Gastroesophageal sphincter (tissue), 4 donors: ENCODE data around the gene ZMAT5. TPM values are rescaled to one million over a fixed set of nuclear protein-coding genes. Genes with fewer than 3 reads are reported as not detected.

ENCODE experiments used
- ATAC-seq: fragments of 150-250 bp; one replicate; pipeline ENCODE4 v1.9.1; 2016; ENCODE audit warnings: mild to moderate bottlenecking, moderate library complexity
- H3K27ac ChIP-seq, 4 donors: fragments of 200-600 bp; sonication (generic) in 3 of 4; 1 replicate in 3 of 4; 2 replicates in 1 of 4; pipeline ENCODE4 v1.5.1; 2016 to 2019
- H3K27me3 ChIP-seq: fragments of 200-600 bp; sonication (generic); one replicate; pipeline ENCODE4 v1.5.1; 2019
- H3K36me3 ChIP-seq, 2 donors: fragments of 200-600 bp; sonication (generic); one replicate each; pipeline ENCODE4 v1.5.1; 2019; ENCODE audit warnings: control low read depth in 1 of 2
- H3K4me1 ChIP-seq, 3 donors: fragments of 200-600 bp; sonication (generic); 1 replicate in 2 of 3; 2 replicates in 1 of 3; pipeline ENCODE4 v1.5.1; 2016 to 2019; ENCODE audit warnings: control low read depth in 2 of 3
- H3K4me3 ChIP-seq, 2 donors: fragments of 200-600 bp; sonication (generic); one replicate each; pipeline ENCODE4 v1.5.1; 2019; ENCODE audit warnings: mild to moderate bottlenecking in 1 of 2, moderate library complexity in 1 of 2
- H3K9me3 ChIP-seq, 3 donors: fragments of 200-600 bp; sonication (generic); one replicate each; pipeline ENCODE4 v1.5.1; 2017 to 2019; ENCODE audit warnings: control low read depth in 2 of 3
- EP300 ChIP-seq: sonication (generic); formaldehyde crosslinking; IDR thresholded peaks from one replicate; pipeline ENCODE4 v1.6.1; 2017; ENCODE audit warnings: antibody characterized with exemption, mild to moderate bottlenecking
- POLR2A ChIP-seq, 2 donors: fragments of 450-650 bp; IDR thresholded peaks; one replicate each; pipeline ENCODE4 v1.6.1; 2017; ENCODE audit warnings: antibody characterized with exemption in 2 of 2, mild to moderate bottlenecking in 2 of 2, moderate library complexity in 1 of 2
- POLR2AphosphoS5 ChIP-seq: sonication (generic); formaldehyde crosslinking; IDR thresholded peaks from one replicate; pipeline ENCODE4 v1.6.1; 2017; ENCODE audit warnings: antibody characterized with exemption
- WGBS, 2 donors: methylation state at CpG; one replicate each; pipeline ENCODE4 v1.1.5; 2018; ENCODE audit warnings: low coverage in 1 of 2; 5-methylcytosine and 5-hydroxymethylcytosine counted together
- total RNA-seq, 4 donors: library from RNA; depleted of rRNA; stranded (reverse); fragments of >200 nt; gene quantifications; one replicate each; pipeline ENCODE4 v1.1.0, GENCODE V29; 2016
- TF ChIP-seq, protein P1 (sequence below), 4 experiments: fragments of 200-600 bp in 2 of 4; fragments of 450-650 bp in 2 of 4; sonication (generic) in 1 of 4; IDR thresholded peaks; one replicate each; pipeline ENCODE4 v1.5.1; 2017 to 2019; ENCODE audit warnings: antibody characterized with exemption in 4 of 4, mild to moderate bottlenecking in 2 of 4, moderate library complexity in 2 of 4

The ZMAT5 gene
- total RNA-seq, 4 donors from 2014 or later = 10.6 to 26.5 (median 17.1) TPM

GRCh38 chr22:29813126-29813525 is 46.3 kb upstream of the ZMAT5 start:
- no peak for ATAC-seq
- Histone ChIP-seq H3K27me3 (no peaks in the 10 kb centered on the region), H3K9me3 (no peaks in the 10 kb centered on the region), H3K4me1 (peaks cover 0 to 31% (median 5%) of the 10 kb centered on the region in 3 donors), H3K27ac (no peak overlapping the region), H3K4me3 (no peak overlapping the region), H3K36me3 (peaks cover 0 to 94% of the 10 kb centered on the region in 2 donors)
- TF ChIP-seq POLR2A (IDR thresholded peaks at IDR 0.05) (no peak), EP300 (no peak), POLR2AphosphoS5 (no peak)
- TF ChIP-seq, protein P1, sequence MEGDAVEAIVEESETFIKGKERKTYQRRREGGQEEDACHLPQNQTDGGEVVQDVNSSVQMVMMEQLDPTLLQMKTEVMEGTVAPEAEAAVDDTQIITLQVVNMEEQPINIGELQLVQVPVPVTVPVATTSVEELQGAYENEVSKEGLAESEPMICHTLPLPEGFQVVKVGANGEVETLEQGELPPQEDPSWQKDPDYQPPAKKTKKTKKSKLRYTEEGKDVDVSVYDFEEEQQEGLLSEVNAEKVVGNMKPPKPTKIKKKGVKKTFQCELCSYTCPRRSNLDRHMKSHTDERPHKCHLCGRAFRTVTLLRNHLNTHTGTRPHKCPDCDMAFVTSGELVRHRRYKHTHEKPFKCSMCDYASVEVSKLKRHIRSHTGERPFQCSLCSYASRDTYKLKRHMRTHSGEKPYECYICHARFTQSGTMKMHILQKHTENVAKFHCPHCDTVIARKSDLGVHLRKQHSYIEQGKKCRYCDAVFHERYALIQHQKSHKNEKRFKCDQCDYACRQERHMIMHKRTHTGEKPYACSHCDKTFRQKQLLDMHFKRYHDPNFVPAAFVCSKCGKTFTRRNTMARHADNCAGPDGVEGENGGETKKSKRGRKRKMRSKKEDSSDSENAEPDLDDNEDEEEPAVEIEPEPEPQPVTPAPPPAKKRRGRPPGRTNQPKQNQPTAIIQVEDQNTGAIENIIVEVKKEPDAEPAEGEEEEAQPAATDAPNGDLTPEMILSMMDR (IDR thresholded peaks at IDR 0.05) = no peak
- 84% methylated on average over 7 of the region's 8 CpGs; no CpG with 5 or more reads in 1 of the 2 donors for WGBS, 2 donors

- peaks cover 0 to 21% (median 0%) of the 10 kb centered on the region in 3 donors for H3K4me1 ChIP-seq
- TF ChIP-seq, protein P1 (IDR thresholded peaks at IDR 0.05) = no peak
- no peak for TF ChIP-seq POLR2AphosphoS5
- TF ChIP-seq POLR2A (IDR thresholded peaks at IDR 0.05) = no peak
- no peak for TF ChIP-seq EP300
- H3K36me3 ChIP-seq = peaks cover 0 to 94% of the 10 kb centered on the region in 2 donors
- no peaks in the 10 kb centered on the region for H3K9me3 ChIP-seq
- no peaks in the 10 kb centered on the region for H3K27me3 ChIP-seq
- no peak for ATAC-seq
- no peak overlapping the region for H3K4me3 ChIP-seq
- H3K27ac ChIP-seq = no peak overlapping the region
- WGBS, 2 donors = 79 to 86% methylated on average over 2 of the region's 2 CpGs
Observed at GRCh38 chr22:29811377-29811776, 44.6 kb upstream of the ZMAT5 start.

DNA sequence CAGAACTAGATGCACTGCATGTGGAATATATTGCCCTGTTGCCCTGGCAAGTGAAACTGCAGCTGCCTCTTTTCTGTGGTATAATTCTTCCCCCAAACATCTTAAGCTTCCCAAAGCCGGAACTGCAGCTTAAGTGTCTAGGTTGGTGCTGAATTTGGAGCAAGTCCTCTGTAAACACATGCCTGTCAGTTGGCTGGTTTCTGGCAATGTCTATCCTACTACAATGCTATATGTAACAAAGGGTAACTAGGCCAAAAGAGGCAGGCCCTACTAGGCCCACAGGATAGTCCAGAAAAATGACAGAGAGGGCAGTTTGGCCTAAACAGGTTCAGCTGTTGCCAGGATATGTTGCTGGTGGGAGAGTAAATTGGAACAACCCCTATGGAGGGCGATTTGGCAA is 43.4 kb upstream of the ZMAT5 start:
- Histone ChIP-seq H3K27me3 (no peaks in the 10 kb centered on the region), H3K36me3 (peaks cover 0 to 94% of the 10 kb centered on the region in 2 donors), H3K4me1 (peaks cover 0 to 12% (median 0%) of the 10 kb centered on the region in 3 donors), H3K27ac (peak overlapping the region in 1 of 4 donors; percentile 9), H3K9me3 (no peaks in the 10 kb centered on the region), H3K4me3 (no peak overlapping the region)
- no peak for ATAC-seq
- TF ChIP-seq EP300 (no peak), POLR2AphosphoS5 (no peak), POLR2A (IDR thresholded peaks at IDR 0.05) (no peak)
- TF ChIP-seq, protein P1 (IDR thresholded peaks at IDR 0.05) = no peak
- 17 to 31% methylated on average over 1 to 2 of the region's 2 CpGs for WGBS, 2 donors

DNA sequence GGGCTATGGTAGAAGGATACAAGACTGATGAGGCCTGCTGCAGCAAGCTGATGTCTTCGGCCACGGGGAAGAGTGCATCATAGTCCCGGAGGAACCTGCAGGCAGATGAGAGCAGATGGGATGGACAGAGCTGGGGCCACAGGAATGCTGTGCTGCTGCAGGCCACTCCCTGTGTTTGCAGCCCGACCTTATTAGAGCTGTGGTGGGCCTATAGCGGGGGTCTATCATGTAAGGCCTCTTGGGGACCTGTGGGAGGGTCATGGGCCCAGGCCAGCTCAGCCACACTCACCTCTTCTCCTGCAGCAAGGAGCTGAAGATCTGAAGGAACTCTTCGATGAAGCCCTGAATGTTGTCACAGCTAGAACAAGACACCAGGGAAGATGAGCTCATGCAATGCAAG is 39.4 kb upstream of the ZMAT5 start:
- Histone ChIP-seq H3K4me3 (no peak overlapping the region), H3K27me3 (no peaks in the 10 kb centered on the region), H3K27ac (no peak overlapping the region), H3K4me1 (peaks cover 0 to 12% (median 0%) of the 10 kb centered on the region in 3 donors), H3K36me3 (peaks cover 0 to 94% of the 10 kb centered on the region in 2 donors), H3K9me3 (no peaks in the 10 kb centered on the region)
- WGBS, 2 donors = 40% methylated on average over 1 of the region's 6 CpGs; no CpG with 5 or more reads in 1 of the 2 donors
- ATAC-seq = no peak
- TF ChIP-seq POLR2A (IDR thresholded peaks at IDR 0.05) = no peak
- TF ChIP-seq, protein P1 (IDR thresholded peaks at IDR 0.05) = no peak
- no peak for TF ChIP-seq EP300
- no peak for TF ChIP-seq POLR2AphosphoS5

DNA sequence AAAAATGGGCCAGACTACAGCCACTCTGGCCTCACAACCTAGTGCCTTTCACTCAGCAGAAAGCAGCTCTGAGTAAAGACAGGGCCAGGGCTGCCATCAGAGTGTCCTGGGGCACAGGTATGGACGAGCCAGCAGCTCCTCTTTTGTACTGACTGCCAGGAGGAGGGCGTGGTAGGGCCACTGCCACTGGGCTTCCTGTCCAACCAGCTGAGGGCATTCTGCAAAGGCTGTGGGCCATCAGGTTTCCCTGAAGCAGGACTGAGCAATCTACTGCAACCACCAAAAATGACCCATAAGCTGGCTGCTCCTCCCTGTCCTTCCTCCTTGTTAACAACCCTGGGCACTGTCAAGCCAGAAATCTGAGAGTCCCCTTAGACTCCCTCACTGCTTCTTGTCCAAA is 38.2 kb upstream of the ZMAT5 start:
- ATAC-seq = no peak
- H3K27me3 ChIP-seq = no peaks in the 10 kb centered on the region
- no peaks in the 10 kb centered on the region for H3K9me3 ChIP-seq
- TF ChIP-seq POLR2AphosphoS5 (no peak), POLR2A (IDR thresholded peaks at IDR 0.05) (no peak), EP300 (no peak)
- TF ChIP-seq, protein P1 (IDR thresholded peaks at IDR 0.05) = no peak
- no CpG with 5 or more reads among the region's 2 CpGs for WGBS, 2 donors
- H3K27ac ChIP-seq = no peak overlapping the region
- no peak overlapping the region for H3K4me3 ChIP-seq
- H3K4me1 ChIP-seq = peaks cover 0 to 4% (median 0%) of the 10 kb centered on the region in 3 donors
- H3K36me3 ChIP-seq = peaks cover 0 to 94% of the 10 kb centered on the region in 2 donors
